Ascending aorta (tissue), 2 donors: ENCODE results near the gene PDE6B. TPM values are rescaled to one million over a fixed set of nuclear protein-coding genes. Genes with fewer than 3 reads are reported as not detected.

Experiments used
- DNase-seq, 2 donors: peaks; one replicate each; pipeline ENCODE4 v3.0.0-alpha.2; 2019; ENCODE audit warnings: low spot score in 2 of 2
- H3K27ac ChIP-seq, 2 donors: fragments of 200-600 bp; sonication (generic); one replicate each; pipeline ENCODE4 v1.5.1; 2016 to 2017; ENCODE audit warnings: mild to moderate bottlenecking in 1 of 2
- H3K27me3 ChIP-seq: fragments of 200-600 bp; sonication (generic); one replicate; pipeline ENCODE4 v1.5.1; 2017
- H3K36me3 ChIP-seq, 2 donors: fragments of 200-600 bp; sonication (generic); one replicate each; pipeline ENCODE4 v1.5.1; 2016
- H3K4me1 ChIP-seq, 2 donors: fragments of 200-600 bp; sonication (generic); one replicate each; pipeline ENCODE4 v1.5.1; 2016 to 2017; ENCODE audit warnings: mild to moderate bottlenecking in 1 of 2
- H3K4me3 ChIP-seq, 2 donors: fragments of 200-600 bp; sonication (generic); one replicate each; pipeline ENCODE4 v1.5.1; 2016 to 2017; ENCODE audit warnings: mild to moderate bottlenecking in 1 of 2
- H3K9me3 ChIP-seq, 2 donors: fragments of 200-600 bp; sonication (generic); one replicate each; pipeline ENCODE4 v1.5.1; 2016
- intact Hi-C: fragments of 100-400 bp; cut with DNase I; formaldehyde crosslinking; loops from one replicate; pipeline ENCODE4 v1.15.1; 2023
- total RNA-seq: library from RNA; depleted of rRNA; stranded (reverse); fragments of >200 nt; gene quantifications from one replicate; pipeline ENCODE4 v1.1.0, GENCODE V29; 2016
- TF ChIP-seq, protein P1 (sequence below), 3 experiments: fragments of 200-600 bp in 2 of 3; fragments of 450-650 bp in 1 of 3; sonication (generic) in 2 of 3; IDR thresholded peaks; one replicate each; pipeline ENCODE4 v1.5.1; 2016 to 2019; ENCODE audit warnings: antibody characterized with exemption in 3 of 3, mild to moderate bottlenecking in 1 of 3, moderate library complexity in 1 of 3

The PDE6B gene
- total RNA-seq, 1 donor from 2014 or later, result not detected

DNA sequence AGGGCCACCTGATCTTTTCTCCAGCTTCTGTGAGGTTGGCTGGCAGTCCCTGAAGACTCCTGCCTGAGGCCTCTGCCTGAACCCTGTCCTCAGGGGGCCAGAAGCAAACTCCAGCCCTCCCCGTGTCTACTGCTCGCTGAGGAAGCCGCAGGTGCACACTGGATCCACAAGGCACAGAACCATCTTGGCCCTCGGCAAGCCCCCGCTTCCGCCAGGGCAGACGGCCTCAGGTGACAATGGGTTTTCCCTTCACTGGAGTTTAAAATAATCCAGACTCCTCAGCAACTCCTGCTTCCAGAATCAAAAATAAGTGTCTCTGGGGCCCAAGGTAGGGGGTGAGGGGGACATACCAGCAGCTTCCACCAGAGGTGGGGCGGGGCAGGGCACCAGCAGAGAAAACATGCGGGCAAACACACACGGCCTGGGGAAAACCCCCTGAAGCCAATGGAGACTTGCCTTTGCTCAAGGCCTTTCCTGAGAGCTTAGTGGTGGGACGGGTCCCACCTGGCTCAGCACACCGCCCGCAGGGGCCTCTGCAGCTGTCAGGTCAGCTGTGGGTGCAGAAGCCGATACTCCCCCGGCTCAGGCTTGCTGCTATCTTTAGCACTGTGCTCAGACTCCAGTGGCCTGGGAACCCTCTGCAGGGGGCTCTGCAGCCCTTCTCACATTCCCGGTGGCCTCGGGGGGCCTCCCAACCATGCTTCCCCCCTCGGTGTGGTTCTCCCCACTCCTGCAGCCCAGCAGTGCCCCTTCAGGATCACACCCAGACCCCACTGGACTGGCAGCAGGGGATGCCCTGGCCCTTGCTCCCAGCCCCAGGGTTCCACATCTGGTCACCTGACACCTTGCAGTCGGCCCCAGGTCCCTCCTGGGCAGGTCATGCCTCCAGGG, 50.9 kb downstream of the PDE6B start:
- Histone ChIP-seq H3K27me3 (peaks cover 10% of the 10 kb centered on the region), H3K36me3 (peaks cover 14 to 16% of the 10 kb centered on the region in 2 donors), H3K27ac (no peak overlapping the region), H3K9me3 (no peaks in the 10 kb centered on the region), H3K4me3 (no peak overlapping the region), H3K4me1 (peaks cover 16 to 24% of the 10 kb centered on the region in 2 donors)
- intact Hi-C loops, result loop anchor here (2.0 to 10.0 kb wide), 2 partner anchors 257 to 1039 kb away; partner anchors contain the start of genes GAK, SLBP and TMEM175
- no peak for DNase-seq
- TF ChIP-seq, protein P1, sequence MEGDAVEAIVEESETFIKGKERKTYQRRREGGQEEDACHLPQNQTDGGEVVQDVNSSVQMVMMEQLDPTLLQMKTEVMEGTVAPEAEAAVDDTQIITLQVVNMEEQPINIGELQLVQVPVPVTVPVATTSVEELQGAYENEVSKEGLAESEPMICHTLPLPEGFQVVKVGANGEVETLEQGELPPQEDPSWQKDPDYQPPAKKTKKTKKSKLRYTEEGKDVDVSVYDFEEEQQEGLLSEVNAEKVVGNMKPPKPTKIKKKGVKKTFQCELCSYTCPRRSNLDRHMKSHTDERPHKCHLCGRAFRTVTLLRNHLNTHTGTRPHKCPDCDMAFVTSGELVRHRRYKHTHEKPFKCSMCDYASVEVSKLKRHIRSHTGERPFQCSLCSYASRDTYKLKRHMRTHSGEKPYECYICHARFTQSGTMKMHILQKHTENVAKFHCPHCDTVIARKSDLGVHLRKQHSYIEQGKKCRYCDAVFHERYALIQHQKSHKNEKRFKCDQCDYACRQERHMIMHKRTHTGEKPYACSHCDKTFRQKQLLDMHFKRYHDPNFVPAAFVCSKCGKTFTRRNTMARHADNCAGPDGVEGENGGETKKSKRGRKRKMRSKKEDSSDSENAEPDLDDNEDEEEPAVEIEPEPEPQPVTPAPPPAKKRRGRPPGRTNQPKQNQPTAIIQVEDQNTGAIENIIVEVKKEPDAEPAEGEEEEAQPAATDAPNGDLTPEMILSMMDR (IDR thresholded peaks at IDR 0.05), result no peak

DNA sequence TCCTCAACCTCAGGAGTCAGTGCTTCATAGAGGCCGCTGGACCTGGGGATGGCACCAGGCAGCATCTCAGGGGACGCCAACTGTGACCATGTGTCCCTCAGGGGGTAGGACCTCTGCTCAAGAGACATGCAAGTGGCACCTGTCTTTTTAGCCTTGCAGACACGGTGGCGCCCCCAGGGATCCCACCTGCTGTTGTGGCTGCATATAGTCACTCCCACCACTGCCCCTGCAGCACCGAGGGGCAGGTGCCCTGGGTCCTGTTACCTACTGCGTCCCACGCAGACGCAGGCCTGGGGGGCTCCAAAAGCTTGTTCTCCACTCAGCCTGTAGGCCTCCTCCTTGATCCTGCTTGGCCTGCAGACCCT, 51.5 kb downstream of the PDE6B start:
- no peaks in the 10 kb centered on the region for H3K9me3 ChIP-seq
- TF ChIP-seq, protein P1 (IDR thresholded peaks at IDR 0.05), result no peak
- peaks cover 9% of the 10 kb centered on the region in 2 donors for H3K36me3 ChIP-seq
- no peak overlapping the region for H3K4me3 ChIP-seq
- peaks cover 16 to 26% of the 10 kb centered on the region in 2 donors for H3K4me1 ChIP-seq
- intact Hi-C loops, result loop anchor here (10.0 kb wide), 1 partner anchor 1038 kb away; the partner anchor contains the start of gene SLBP
- peaks cover 10% of the 10 kb centered on the region for H3K27me3 ChIP-seq
- no peak overlapping the region for H3K27ac ChIP-seq
- DNase-seq, result no peak

- Histone ChIP-seq H3K4me3 (no peak overlapping the region), H3K27me3 (peaks cover 10% of the 10 kb centered on the region), H3K9me3 (no peaks in the 10 kb centered on the region), H3K4me1 (peaks cover 16 to 26% of the 10 kb centered on the region in 2 donors), H3K36me3 (peaks cover under 1 to 3% of the 10 kb centered on the region in 2 donors), H3K27ac (no peak overlapping the region)
- intact Hi-C loops, result loop anchor here (10.0 kb wide), 1 partner anchor 1037 kb away; the partner anchor contains the start of gene SLBP
- no peak for DNase-seq
- TF ChIP-seq, protein P1 (IDR thresholded peaks at IDR 0.05), result no peak
Observed at GRCh38 chr4:677431-678293, 52.3 kb downstream of the PDE6B start.

GRCh38 chr4:678331-679103, 53.1 kb downstream of the PDE6B start:
- TF ChIP-seq, protein P1 (IDR thresholded peaks at IDR 0.05), result no peak
- Histone ChIP-seq H3K9me3 (no peaks in the 10 kb centered on the region), H3K36me3 (no peaks in the 10 kb centered on the region), H3K4me3 (no peak overlapping the region), H3K27ac (no peak overlapping the region), H3K4me1 (peaks cover 13 to 21% of the 10 kb centered on the region in 2 donors), H3K27me3 (peaks cover 10% of the 10 kb centered on the region)
- no peak for DNase-seq
- intact Hi-C loops, result loop anchor here (10.0 kb wide), 1 partner anchor 1036 kb away; the partner anchor contains the start of gene SLBP

DNA sequence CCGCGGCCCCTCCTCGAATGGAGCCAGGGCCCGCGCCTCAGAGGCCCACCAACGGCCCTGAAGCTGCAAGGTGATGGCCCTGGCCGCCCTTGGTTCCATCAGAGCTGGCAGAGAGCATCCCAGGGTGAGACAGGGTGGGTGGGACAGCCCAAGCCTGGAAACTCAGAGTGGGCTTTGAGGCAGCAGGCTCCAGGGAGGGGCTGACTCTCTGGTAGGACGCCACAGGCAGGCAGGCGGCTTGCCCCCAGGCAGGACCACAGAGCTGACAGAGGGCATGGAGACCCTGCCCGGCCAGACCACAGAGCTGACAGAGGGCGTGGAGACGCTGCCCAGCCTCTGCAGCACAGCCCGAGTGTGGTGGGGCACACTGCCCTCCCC, 53.7 kb downstream of the PDE6B start:
- H3K27me3 ChIP-seq, result peaks cover 10% of the 10 kb centered on the region
- DNase-seq, result no peak
- no peaks in the 10 kb centered on the region for H3K36me3 ChIP-seq
- peaks cover 12 to 18% of the 10 kb centered on the region in 2 donors for H3K4me1 ChIP-seq
- no peaks in the 10 kb centered on the region for H3K9me3 ChIP-seq
- H3K27ac ChIP-seq, result no peak overlapping the region
- intact Hi-C loops, result loop anchor here (10.0 kb wide), 1 partner anchor 1036 kb away; the partner anchor contains the start of gene SLBP
- TF ChIP-seq, protein P1 (IDR thresholded peaks at IDR 0.05), result no peak
- no peak overlapping the region for H3K4me3 ChIP-seq
